Measurements from ENCODE around the gene NFS1.
"Not testable (repeated sequence)": the region's sequence is repeated elsewhere in the genome, so short reads cannot be mapped to it uniquely, and the experiment has no call there.

Gene NFS1

DNA sequence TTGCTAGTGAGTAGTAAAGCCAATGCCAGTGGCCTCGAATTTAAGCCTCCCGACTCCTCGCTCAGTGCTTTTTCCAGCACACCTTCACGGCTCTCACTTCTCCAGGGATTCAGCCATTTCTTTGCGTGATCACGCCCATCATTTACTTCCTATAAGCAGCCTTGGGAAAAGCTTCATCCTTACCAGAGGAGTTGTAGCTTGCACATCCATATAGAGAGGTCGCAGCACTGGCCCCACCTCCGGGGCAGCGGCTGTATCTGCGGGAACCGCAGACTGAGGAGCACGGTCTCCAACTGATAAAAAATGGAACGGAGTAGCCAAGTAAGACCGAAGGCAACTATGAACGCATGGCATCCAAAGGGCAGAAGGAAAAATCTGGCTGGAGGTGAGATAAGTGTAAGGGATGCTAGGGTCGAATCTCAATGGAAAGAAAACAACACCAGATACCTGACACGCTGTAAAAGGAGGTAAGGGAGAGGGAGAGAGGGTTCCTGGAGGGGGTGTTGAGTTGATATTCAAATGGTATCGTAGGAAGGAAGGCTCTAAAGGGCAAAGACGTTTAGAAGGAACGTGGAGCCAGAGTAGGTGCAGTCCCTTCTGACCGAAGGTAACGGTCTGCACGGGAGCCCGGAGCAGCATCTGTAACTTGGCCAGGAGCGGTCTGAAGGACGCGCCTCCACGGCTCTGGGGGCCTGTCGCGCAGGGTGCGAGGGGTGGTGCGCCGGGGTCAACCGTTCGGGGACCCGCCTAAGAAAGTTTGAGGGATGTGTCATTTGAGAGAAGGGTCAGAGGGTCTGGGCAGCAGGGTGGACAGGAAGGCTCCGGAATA, 640 bp downstream of the NFS1 start:
- TF ChIP-seq, protein P1, sequence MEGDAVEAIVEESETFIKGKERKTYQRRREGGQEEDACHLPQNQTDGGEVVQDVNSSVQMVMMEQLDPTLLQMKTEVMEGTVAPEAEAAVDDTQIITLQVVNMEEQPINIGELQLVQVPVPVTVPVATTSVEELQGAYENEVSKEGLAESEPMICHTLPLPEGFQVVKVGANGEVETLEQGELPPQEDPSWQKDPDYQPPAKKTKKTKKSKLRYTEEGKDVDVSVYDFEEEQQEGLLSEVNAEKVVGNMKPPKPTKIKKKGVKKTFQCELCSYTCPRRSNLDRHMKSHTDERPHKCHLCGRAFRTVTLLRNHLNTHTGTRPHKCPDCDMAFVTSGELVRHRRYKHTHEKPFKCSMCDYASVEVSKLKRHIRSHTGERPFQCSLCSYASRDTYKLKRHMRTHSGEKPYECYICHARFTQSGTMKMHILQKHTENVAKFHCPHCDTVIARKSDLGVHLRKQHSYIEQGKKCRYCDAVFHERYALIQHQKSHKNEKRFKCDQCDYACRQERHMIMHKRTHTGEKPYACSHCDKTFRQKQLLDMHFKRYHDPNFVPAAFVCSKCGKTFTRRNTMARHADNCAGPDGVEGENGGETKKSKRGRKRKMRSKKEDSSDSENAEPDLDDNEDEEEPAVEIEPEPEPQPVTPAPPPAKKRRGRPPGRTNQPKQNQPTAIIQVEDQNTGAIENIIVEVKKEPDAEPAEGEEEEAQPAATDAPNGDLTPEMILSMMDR (IDR thresholded peaks at IDR 0.05; ENCODE audit: borderline replicate concordance, control extremely low read depth, extremely low read depth, insufficient read depth, missing control alignments) = no peak
- in situ Hi-C loops (cut with MboI; ENCODE audit: low sequenced_read_pairs, unreplicated experiment) = no loop called here
- DNase-seq (ENCODE audit: low spot score) = no peak

DNA sequence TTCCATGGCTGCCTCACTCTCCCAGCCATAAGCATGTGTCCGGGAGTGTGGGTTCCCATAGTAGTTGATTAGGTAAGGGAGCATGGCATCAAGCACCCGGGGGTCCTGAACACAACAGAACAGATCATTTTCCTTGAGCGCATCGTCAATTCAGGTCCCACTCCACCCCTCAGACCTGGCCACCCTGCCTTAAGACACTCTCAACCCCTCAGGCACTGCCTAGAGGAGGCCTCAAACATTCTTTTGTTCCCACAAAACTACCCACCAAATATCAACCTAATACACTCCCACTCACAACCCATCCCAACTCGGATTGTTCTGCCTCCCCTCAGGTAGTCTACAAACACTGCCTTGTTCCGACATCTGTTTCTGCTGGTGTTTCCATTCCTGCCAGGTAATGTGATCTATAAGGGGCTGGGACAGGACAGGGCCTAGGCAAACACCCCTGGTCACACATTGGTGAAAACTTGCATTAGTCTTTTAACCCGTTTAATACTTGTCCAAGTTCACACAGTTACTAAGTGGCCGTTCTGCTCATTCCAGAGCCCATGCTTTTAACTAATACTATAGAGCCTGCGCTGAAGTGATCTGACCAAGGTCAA, 1.4 kb downstream of the NFS1 start:
- no peak for DNase-seq (ENCODE audit: low spot score)
- TF ChIP-seq, protein P1 (IDR thresholded peaks at IDR 0.05; ENCODE audit: borderline replicate concordance, control extremely low read depth, extremely low read depth, insufficient read depth, missing control alignments) = no peak
- in situ Hi-C loops (cut with MboI; ENCODE audit: low sequenced_read_pairs, unreplicated experiment) = no loop called here

GRCh38 chr20:35695978-35696377, 3.2 kb downstream of the NFS1 start:
- in situ Hi-C loops (cut with MboI; ENCODE audit: low sequenced_read_pairs, unreplicated experiment) = no loop called here
- no peak for DNase-seq (ENCODE audit: low spot score)
- TF ChIP-seq, protein P1 (IDR thresholded peaks at IDR 0.05; ENCODE audit: borderline replicate concordance, control extremely low read depth, extremely low read depth, insufficient read depth, missing control alignments) = no peak

DNA sequence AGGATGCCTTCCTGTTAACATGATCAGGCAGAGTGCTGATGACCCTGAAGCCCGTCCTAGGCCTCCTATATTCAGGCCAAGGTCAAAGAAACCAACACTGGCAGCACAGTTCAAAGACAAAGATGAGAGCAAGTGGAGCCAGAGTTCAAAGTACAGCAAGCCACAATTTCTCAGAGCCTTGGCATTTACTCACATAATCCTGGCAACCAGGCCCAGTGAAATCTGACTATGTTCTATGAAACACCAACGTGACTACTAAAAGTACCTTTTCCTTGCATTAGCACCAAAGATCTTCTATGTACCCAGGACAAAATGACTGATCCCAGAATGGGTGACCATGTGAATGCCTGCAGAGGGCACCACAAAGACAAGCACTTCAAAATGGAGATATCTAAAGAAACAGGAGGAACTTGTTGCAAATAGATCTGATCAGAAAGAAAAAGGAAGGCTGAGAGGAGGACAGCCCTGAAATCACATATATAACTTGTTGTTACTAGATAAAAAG, 3.9 kb downstream of the NFS1 start:
- DNase-seq (ENCODE audit: low spot score) = no peak
- TF ChIP-seq, protein P1 (IDR thresholded peaks at IDR 0.05; ENCODE audit: borderline replicate concordance, control extremely low read depth, extremely low read depth, insufficient read depth, missing control alignments) = no peak
- in situ Hi-C loops (cut with MboI; ENCODE audit: low sequenced_read_pairs, unreplicated experiment) = no loop called here

DNA sequence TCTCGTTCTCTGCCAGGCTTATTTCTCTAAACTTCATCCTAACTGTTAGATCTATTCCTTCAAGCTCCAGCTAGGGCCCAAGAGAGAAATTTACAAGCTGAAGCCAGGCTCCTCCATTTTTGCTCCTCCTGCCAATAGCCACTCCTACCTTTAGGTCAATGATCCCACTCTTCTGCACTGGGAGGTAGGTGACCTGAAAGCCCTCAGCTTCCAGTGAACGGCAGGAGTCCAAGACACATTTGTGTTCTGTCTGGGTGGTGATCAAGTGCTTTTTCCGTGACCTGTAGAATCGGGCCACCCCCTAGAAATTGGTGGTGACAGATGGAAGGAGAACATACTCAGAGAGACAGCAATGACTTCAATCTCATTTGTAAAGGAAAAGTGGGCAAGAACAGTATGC, 8.9 kb downstream of the NFS1 start:
- in situ Hi-C loops (cut with MboI; ENCODE audit: low sequenced_read_pairs, unreplicated experiment) = no loop called here
- DNase-seq (ENCODE audit: low spot score) = no peak
- TF ChIP-seq, protein P1 (IDR thresholded peaks at IDR 0.05; ENCODE audit: borderline replicate concordance, control extremely low read depth, extremely low read depth, insufficient read depth, missing control alignments) = no peak

GRCh38 chr20:35686872-35687271, 12.3 kb downstream of the NFS1 start:
- DNase-seq (ENCODE audit: low spot score); in situ Hi-C loops (cut with MboI; ENCODE audit: low sequenced_read_pairs, unreplicated experiment): not testable (repeated sequence)

- DNase-seq (ENCODE audit: low spot score); in situ Hi-C loops (cut with MboI; ENCODE audit: low sequenced_read_pairs, unreplicated experiment): not testable (repeated sequence)
Measured at GRCh38 chr20:35685368-35685767, 13.8 kb downstream of the NFS1 start.
